ENCODE results near the gene NKAIN2.

DNA sequence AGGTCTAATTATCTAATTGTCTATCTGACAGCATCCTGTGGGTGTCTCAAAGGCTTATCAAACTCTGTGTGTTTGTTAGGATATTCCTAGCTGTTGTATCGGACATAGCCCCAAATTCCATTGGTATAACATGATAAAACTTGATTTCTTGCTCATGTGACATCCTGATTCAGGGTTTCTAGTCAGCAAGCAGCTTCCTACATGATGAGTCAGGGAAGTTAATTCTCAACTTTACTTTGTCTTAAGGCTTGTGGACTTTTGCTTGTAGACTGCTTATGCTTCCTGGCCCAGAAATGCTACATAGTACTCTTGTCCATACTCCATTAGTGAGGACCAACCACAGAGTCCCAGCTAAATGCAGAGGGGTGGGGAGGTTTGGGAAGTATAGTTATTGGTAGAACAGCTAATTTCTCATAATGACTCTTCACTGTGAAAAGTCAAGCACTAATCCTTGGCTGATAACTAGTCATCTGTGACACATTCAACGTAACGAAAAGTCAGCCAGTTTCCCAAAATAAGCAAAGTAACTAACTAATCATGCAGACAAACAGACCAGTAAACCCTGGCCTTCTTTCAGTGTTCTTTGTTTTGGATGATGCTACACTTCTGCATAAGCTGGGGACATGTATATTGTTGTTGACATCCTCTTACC lies 25.8 kb downstream of the NKAIN2 start:
- TF ChIP-seq, protein P1, sequence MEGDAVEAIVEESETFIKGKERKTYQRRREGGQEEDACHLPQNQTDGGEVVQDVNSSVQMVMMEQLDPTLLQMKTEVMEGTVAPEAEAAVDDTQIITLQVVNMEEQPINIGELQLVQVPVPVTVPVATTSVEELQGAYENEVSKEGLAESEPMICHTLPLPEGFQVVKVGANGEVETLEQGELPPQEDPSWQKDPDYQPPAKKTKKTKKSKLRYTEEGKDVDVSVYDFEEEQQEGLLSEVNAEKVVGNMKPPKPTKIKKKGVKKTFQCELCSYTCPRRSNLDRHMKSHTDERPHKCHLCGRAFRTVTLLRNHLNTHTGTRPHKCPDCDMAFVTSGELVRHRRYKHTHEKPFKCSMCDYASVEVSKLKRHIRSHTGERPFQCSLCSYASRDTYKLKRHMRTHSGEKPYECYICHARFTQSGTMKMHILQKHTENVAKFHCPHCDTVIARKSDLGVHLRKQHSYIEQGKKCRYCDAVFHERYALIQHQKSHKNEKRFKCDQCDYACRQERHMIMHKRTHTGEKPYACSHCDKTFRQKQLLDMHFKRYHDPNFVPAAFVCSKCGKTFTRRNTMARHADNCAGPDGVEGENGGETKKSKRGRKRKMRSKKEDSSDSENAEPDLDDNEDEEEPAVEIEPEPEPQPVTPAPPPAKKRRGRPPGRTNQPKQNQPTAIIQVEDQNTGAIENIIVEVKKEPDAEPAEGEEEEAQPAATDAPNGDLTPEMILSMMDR (optimal IDR thresholded peaks at IDR 0.05 in 1 of 3, IDR thresholded peaks at IDR 0.05 in 1 of 3, conservative IDR thresholded peaks at IDR 0.05 in 1 of 3; ENCODE audit: extremely low read depth in 1 of 3, insufficient read depth in 2 of 3, low read length in 3 of 3) = no peak
- TF ChIP-seq EZH2 (IDR thresholded peaks at IDR 0.05; ENCODE audit: low read length) = no peak
